Esophagus squamous epithelium (tissue), 5 donors: ENCODE measurements around the gene TGFBR3L. TPM values are rescaled to one million over a fixed set of nuclear protein-coding genes. Genes with fewer than 3 reads are reported as not detected.
"Not testable (repeated sequence)": the region's sequence is repeated elsewhere in the genome, so short reads cannot be mapped to it uniquely, and the experiment has no call there.

Experiments
- DNase-seq: peaks from one replicate; lab custom pipeline; 2025; lab: John Stamatoyannopoulos, UW
- H3K27ac ChIP-seq, 4 donors: fragments of 200-600 bp; sonication (generic); one replicate each; pipeline ENCODE4 v1.5.1; 2016 to 2019; ENCODE audit warnings: mild to moderate bottlenecking in 1 of 4
- H3K27me3 ChIP-seq, 4 donors: fragments of 200-600 bp; sonication (generic); 1 replicate in 3 of 4; 2 replicates in 1 of 4; pipeline versions ENCODE4 v1.5.1 to v1.6.0; 2017 to 2021; ENCODE audit warnings: antibody characterized with exemption in 1 of 4
- H3K36me3 ChIP-seq, 3 donors: fragments of 200-600 bp; sonication (generic); one replicate each; pipeline ENCODE4 v1.5.1; 2016 to 2019
- H3K4me1 ChIP-seq, 3 donors: fragments of 200-600 bp; sonication (generic); one replicate each; pipeline ENCODE4 v1.5.1; 2017 to 2019
- H3K4me3 ChIP-seq, 4 donors: fragments of 200-600 bp; sonication (generic); 1 replicate in 3 of 4; 2 replicates in 1 of 4; pipeline ENCODE4 v1.5.1; 2016 to 2019; ENCODE audit warnings: mild to moderate bottlenecking in 2 of 4, moderate library complexity in 1 of 4
- H3K9me3 ChIP-seq, 3 donors: fragments of 200-600 bp; sonication (generic); one replicate each; pipeline ENCODE4 v1.5.1; 2016 to 2019
- POLR2A ChIP-seq, 4 donors: fragments of 450-650 bp; IDR thresholded peaks; one replicate each; pipeline ENCODE4 v1.6.1; 2017; ENCODE audit warnings: antibody characterized with exemption in 4 of 4, mild to moderate bottlenecking in 4 of 4, moderate library complexity in 3 of 4
- WGBS, 2 donors: methylation state at CpG; one replicate each; pipeline ENCODE4 v1.1.5; 2018; 5-methylcytosine and 5-hydroxymethylcytosine counted together
- intact Hi-C: fragments of 100-400 bp; cut with DNase I; formaldehyde crosslinking; loops from one replicate; pipeline ENCODE4 v1.15.0; 2022
- total RNA-seq, 4 donors: library from RNA; depleted of rRNA; stranded (reverse); fragments of >200 nt; gene quantifications; one replicate each; pipeline ENCODE4 v1.1.0, GENCODE V29; 2016
- TF ChIP-seq, protein P1 (sequence below), 6 experiments: fragments of 450-650 bp in 4 of 6; fragments of 200-600 bp in 2 of 6; sonication (generic) in 2 of 6; IDR thresholded peaks; one replicate each; pipeline ENCODE4 v1.5.1; 2016 to 2019; ENCODE audit warnings: antibody characterized with exemption in 6 of 6, mild to moderate bottlenecking in 4 of 6, moderate library complexity in 4 of 6
- donor health status: DM: yes; HTN: yes; CAD: no.

The TGFBR3L gene
- total RNA-seq, 4 donors from 2014 or later: not detected

GRCh38 chr19:7928334-7928706 is 13.7 kb downstream of the TGFBR3L start:
- Histone ChIP-seq H3K9me3 (no peaks in the 10 kb centered on the region), H3K27me3 (peaks cover 0 to 19% (median 0%) of the 10 kb centered on the region in 4 donors), H3K4me1 (peaks cover 36 to 84% (median 47%) of the 10 kb centered on the region in 3 donors), H3K36me3 (peaks cover 22 to 48% (median 22%) of the 10 kb centered on the region in 3 donors), H3K4me3 (peak overlapping the region in 1 of 4 donors; percentile 27), H3K27ac (peak overlapping the region; percentile 63 to 91 (median 84))
- 48% methylated on average over 7 to 9 of the region's 9 CpGs for WGBS, 2 donors
- no peak for DNase-seq
- intact Hi-C loops: no loop called here
- TF ChIP-seq POLR2A (IDR thresholded peaks at IDR 0.05): no peak
- TF ChIP-seq, protein P1, sequence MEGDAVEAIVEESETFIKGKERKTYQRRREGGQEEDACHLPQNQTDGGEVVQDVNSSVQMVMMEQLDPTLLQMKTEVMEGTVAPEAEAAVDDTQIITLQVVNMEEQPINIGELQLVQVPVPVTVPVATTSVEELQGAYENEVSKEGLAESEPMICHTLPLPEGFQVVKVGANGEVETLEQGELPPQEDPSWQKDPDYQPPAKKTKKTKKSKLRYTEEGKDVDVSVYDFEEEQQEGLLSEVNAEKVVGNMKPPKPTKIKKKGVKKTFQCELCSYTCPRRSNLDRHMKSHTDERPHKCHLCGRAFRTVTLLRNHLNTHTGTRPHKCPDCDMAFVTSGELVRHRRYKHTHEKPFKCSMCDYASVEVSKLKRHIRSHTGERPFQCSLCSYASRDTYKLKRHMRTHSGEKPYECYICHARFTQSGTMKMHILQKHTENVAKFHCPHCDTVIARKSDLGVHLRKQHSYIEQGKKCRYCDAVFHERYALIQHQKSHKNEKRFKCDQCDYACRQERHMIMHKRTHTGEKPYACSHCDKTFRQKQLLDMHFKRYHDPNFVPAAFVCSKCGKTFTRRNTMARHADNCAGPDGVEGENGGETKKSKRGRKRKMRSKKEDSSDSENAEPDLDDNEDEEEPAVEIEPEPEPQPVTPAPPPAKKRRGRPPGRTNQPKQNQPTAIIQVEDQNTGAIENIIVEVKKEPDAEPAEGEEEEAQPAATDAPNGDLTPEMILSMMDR (IDR thresholded peaks at IDR 0.05): no peak

DNA sequence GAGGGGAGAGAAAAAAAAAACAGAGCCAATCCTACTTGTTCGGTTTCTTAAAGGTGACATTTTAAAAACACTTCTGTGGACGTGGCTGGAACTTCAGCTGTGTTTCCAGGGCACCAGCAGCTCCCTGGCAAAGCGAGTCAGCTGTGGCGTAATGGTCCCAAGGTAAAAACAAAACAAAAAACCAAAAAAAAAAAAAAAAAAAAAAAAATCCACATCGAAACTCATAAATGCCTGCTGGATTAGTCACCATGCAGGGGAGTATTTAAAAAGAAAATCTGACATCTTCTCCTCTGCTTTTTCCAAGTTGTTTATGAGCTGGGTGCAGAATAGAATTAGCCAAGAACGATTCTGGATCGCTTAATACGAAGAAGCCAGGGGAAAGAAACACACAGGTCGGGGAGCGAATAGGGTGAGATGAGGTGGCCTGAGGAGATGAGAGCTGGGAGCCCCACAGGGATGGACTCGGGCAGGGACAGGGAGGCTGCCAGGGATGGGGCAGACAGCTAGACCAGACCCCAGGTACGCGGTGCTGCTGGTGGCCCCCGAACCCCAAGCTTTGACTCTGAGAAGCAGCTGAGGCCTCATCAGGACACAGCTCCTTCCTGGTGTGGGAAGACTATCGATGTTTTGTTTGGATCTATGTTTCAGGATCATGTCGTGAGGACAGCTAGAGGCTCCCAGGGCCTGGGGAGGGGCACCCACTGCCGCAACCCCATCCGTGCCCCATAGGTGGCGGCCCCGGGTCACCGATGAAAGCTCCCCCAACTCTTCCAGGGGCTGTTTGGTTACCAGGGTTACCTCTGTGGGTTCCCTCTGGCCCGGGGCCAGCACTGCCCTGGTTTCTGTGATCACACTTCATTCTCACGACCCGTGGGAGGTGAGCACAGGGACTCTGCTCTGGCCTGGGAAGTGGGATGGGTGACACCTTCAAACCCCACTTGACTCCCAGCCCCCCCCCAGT is 14.4 kb downstream of the TGFBR3L start:
- intact Hi-C loops: no loop called here
- Histone ChIP-seq H3K4me3 (peak overlapping the region in 2 of 4 donors; percentile 4 to 16), H3K36me3 (peaks cover 29 to 55% (median 29%) of the 10 kb centered on the region in 3 donors), H3K9me3 (no peaks in the 10 kb centered on the region), H3K27ac (peak overlapping the region; percentile 63 to 91 (median 87)), H3K4me1 (peaks cover 36 to 77% (median 47%) of the 10 kb centered on the region in 3 donors), H3K27me3 (peaks cover 0 to 18% (median 0%) of the 10 kb centered on the region in 4 donors)
- WGBS, 2 donors: 24 to 35% methylated on average over 13 to 21 of the region's 24 CpGs
- no peak for DNase-seq
- TF ChIP-seq, protein P1 (IDR thresholded peaks at IDR 0.05): peak in 3 of 6 experiments; percentile 9 to 33 (median 22)
- TF ChIP-seq POLR2A (IDR thresholded peaks at IDR 0.05): no peak

DNA sequence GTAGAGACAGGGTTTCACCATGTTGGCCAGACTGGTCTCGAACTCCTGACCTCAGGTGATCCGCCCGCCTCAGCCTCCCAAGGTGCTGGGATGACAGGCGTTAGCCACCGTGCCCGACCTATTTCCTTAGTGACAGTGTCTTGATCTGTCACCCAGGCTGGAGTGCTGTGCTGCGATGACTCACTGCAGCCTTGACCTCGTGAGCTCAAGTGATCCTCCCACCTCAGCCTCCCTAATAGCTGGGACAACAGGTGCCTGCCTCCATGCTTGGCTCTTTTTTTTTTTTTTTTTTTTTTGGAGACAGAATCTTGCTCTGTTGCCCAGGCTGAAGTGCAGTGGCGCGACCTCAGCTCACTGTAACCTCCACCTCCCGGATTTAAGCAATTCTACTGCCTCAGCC is 15.4 kb downstream of the TGFBR3L start:
- DNase-seq, H3K9me3 ChIP-seq, H3K4me3 ChIP-seq, H3K27me3 ChIP-seq, intact Hi-C loops: not testable (repeated sequence)
- peaks cover 32 to 66% (median 42%) of the 10 kb centered on the region in 3 donors for H3K4me1 ChIP-seq
- peaks cover 29 to 65% (median 38%) of the 10 kb centered on the region in 3 donors for H3K36me3 ChIP-seq
- 72 to 81% methylated on average over 10 to 11 of the region's 11 CpGs for WGBS, 2 donors
- peak overlapping the region; percentile 63 to 91 (median 87) for H3K27ac ChIP-seq

DNA sequence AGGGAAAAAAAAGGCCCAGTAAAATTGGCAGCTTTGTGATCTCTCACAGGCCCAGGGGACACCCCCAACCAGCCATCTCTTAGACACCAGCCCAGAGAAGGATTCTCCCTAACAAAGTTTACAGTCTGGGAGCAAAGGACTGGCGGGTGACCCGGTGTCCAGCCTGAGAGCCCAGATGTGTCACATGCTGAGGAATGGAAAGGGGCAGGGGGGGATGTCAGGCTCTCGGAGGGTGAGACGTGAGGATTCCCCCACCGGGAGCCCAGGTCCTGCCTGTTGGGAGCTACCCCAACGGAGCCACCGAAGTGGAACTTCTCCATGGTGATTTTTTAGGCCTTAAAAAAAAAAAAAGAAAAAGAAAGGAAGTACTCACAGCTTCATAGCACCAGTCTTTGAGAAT is 16.1 kb downstream of the TGFBR3L start:
- H3K9me3 ChIP-seq: no peaks in the 10 kb centered on the region
- peak overlapping the region; percentile 63 to 91 (median 86) for H3K27ac ChIP-seq
- H3K4me3 ChIP-seq: no peak overlapping the region
- intact Hi-C loops: no loop called here
- DNase-seq: no peak
- peaks cover 25 to 59% (median 42%) of the 10 kb centered on the region in 3 donors for H3K4me1 ChIP-seq
- peaks cover 34 to 72% (median 38%) of the 10 kb centered on the region in 3 donors for H3K36me3 ChIP-seq
- WGBS, 2 donors: 56 to 73% methylated on average over 6 to 7 of the region's 7 CpGs
- peaks cover 0 to under 1% (median 0%) of the 10 kb centered on the region in 4 donors for H3K27me3 ChIP-seq
- no peak for TF ChIP-seq POLR2A (IDR thresholded peaks at IDR 0.05)

DNA sequence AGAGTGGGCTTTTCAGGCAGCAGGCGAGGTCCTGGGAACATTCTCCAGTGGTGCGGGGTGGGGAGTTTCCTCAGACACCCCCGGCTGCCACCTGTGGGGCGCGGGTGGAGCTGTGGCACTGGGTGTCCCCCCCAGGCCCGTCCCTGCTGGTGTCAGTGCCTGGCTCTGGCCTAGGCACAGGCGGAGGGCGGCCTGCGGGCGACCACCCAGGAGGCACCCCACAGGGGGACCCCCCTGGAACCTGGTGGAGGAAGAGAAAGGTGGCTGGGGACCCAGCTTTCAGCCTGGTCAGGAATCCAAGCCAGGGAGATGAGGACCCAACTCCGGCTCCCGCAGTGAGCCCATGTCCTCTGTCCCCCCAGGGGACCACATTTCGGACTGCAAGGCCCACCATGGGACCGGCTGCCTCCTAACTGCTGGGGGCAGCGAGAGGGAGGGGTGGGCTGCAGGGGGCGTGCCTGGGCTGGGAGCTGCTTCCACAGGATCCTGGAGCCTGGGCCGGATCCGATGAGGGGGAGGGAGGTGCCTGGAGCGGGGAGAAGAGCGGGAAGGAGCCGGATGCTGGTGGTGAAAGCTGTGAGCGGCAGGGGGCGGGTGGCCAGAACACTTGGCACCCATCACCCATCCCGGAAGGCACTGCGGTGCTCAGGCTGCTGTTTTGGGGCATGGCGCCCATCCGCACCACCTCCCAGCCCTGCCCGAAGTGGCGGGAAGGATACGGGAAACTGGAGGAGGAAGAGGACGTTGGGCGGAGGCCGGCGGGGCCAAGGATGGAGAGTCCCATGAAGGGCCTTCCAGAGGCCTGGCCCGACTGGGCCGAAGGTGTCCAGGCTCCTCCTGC is 16.8 kb downstream of the TGFBR3L start:
- Histone ChIP-seq H3K36me3 (peaks cover 37 to 79% (median 38%) of the 10 kb centered on the region in 3 donors), H3K27me3 (no peaks in the 10 kb centered on the region), H3K27ac (peak overlapping the region; percentile 63 to 91 (median 86)), H3K4me1 (peaks cover 18 to 53% (median 39%) of the 10 kb centered on the region in 3 donors), H3K4me3 (no peak overlapping the region), H3K9me3 (no peaks in the 10 kb centered on the region)
- 60 to 81% methylated on average over 8 to 20 of the region's 36 CpGs for WGBS, 2 donors
- TF ChIP-seq, protein P1 (IDR thresholded peaks at IDR 0.05): no peak
- no peak for TF ChIP-seq POLR2A (IDR thresholded peaks at IDR 0.05)
- no peak for DNase-seq
- intact Hi-C loops: no loop called here
